ENCODE measurements around the gene SNRK.
A peak's percentile ranks its signal among the peaks of the same experiment; 100 is the strongest.

Gene SNRK

GRCh38 chr3:43286115-43286840, at the start of gene SNRK:
SNRK (plus strand) TSS chr3:43286540; CDS start chr3:43303204, 16,664 bp downstream.
- peak; percentile 92 for DNase-seq

- no peak for DNase-seq
These were observed 47.5 kb upstream of the SNRK start for GRCh38 chr3:43238801-43239200.

GRCh38 chr3:43239755-43240154, 46.6 kb upstream of the SNRK start:
- no peak for DNase-seq

- no peak for DNase-seq
These were observed 42.5 kb upstream of the SNRK start for GRCh38 chr3:43243590-43244587.

- no peak for DNase-seq
These were observed 41.6 kb upstream of the SNRK start for GRCh38 chr3:43244694-43245093.

- DNase-seq, result peak; percentile 15
These were observed 39.4 kb upstream of the SNRK start for GRCh38 chr3:43246976-43247375.

- DNase-seq, result no peak
These were observed 38.7 kb upstream of the SNRK start for GRCh38 chr3:43247561-43248184.

- DNase-seq, result no peak
These were observed 38.2 kb upstream of the SNRK start for GRCh38 chr3:43248185-43248583.

- DNase-seq, result no peak
These were observed 37.4 kb upstream of the SNRK start for GRCh38 chr3:43248973-43249372.

- no peak for DNase-seq
These were observed 36.9 kb upstream of the SNRK start for GRCh38 chr3:43249405-43249804.

- DNase-seq, result no peak
These were observed 33.0 kb upstream of the SNRK start for GRCh38 chr3:43253294-43253693.

GRCh38 chr3:43254125-43254524, 32.2 kb upstream of the SNRK start:
- no peak for DNase-seq

GRCh38 chr3:43255662-43256061, 30.7 kb upstream of the SNRK start:
- no peak for DNase-seq

- no peak for DNase-seq
These were observed 29.5 kb upstream of the SNRK start for GRCh38 chr3:43256714-43257461.

GRCh38 chr3:43257850-43258249, 28.5 kb upstream of the SNRK start:
- no peak for DNase-seq

GRCh38 chr3:43259626-43260025, 26.7 kb upstream of the SNRK start:
- DNase-seq, result no peak

GRCh38 chr3:43260412-43260811, 25.9 kb upstream of the SNRK start:
- DNase-seq, result no peak

- no peak for DNase-seq
These were observed 24.1 kb upstream of the SNRK start for GRCh38 chr3:43262194-43262593.

GRCh38 chr3:43266451-43266850, 19.9 kb upstream of the SNRK start:
- DNase-seq, result no peak

- no peak for DNase-seq
These were observed 19.3 kb upstream of the SNRK start for GRCh38 chr3:43266995-43267394.

- no peak for DNase-seq
These were observed 17.7 kb upstream of the SNRK start for GRCh38 chr3:43268636-43269035.

- no peak for DNase-seq
These were observed 16.3 kb upstream of the SNRK start for GRCh38 chr3:43270078-43270477.

- DNase-seq, result no peak
These were observed 12.9 kb upstream of the SNRK start for GRCh38 chr3:43273416-43273815.
